ENCODE data around the gene MVK. TPM values are rescaled to one million over a fixed set of nuclear protein-coding genes. Genes with fewer than 3 reads are reported as not detected.

The MVK gene
- polyA plus RNA-seq, 3 donors: 1.1 to 3.8 (median 1.6) TPM

DNA sequence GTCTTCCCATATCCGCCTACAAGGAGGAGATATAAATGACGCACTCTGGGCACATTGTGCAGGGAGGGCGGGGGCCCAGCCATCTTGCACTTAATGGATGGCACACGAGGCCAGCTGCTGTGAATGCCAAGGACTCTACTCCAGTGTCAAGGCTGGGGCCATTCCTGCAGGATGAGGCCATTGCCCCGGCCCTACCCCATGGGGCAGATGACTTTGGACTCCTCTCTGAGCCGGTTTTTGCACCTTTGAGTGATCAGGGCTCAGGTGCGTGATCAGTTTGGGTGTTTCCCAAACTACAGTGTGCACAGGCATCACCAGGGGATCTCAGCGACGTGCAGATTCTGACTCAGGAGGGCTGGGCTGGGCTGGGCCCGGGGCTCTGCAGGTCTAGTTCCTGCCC, 16.4 kb upstream of the MVK start:
- H2AFZ ChIP-seq (ENCODE audit: insufficient read depth, low read depth, low read length, poor library complexity, severe bottlenecking): no peak overlapping the region
- H3K9me3 ChIP-seq (replicated peaks in 1 of 2; ENCODE audit: control insufficient read depth in 1 of 2, insufficient read depth in 1 of 2, low read length in 2 of 2): peaks cover 0 to 7% of the 10 kb centered on the region in 2 donors
- no peaks in the 10 kb centered on the region for H4K20me1 ChIP-seq (ENCODE audit: insufficient read depth, low read length)
- intact Hi-C loops (cut with micrococcal nuclease): no loop called here
- H3K4me2 ChIP-seq (replicated peaks; ENCODE audit: extremely low read depth, low read length, poor library complexity, severe bottlenecking): no peak overlapping the region
- no peaks in the 10 kb centered on the region for H3K4me1 Mint-ChIP-seq
- no peak overlapping the region for H3K9ac ChIP-seq (ENCODE audit: insufficient read depth, low read length, poor library complexity, severe bottlenecking)
- 94% methylated on average over 10 of the region's 10 CpGs for WGBS (ENCODE audit: insufficient coverage)
- no peaks in the 10 kb centered on the region for H3K27me3 ChIP-seq (ENCODE audit: control insufficient read depth in 2 of 2, insufficient read depth in 2 of 2, low read length in 2 of 2)
- H3K27me3 Mint-ChIP-seq (ENCODE audit: low read depth in 3 of 3): peaks cover 1 to 11% (median 5%) of the 10 kb centered on the region in 3 donors
- no peak overlapping the region for H3K4me3 ChIP-seq (replicated peaks in 1 of 3; ENCODE audit: low read depth in 2 of 3, low read length in 3 of 3)
- TF ChIP-seq, protein P1, sequence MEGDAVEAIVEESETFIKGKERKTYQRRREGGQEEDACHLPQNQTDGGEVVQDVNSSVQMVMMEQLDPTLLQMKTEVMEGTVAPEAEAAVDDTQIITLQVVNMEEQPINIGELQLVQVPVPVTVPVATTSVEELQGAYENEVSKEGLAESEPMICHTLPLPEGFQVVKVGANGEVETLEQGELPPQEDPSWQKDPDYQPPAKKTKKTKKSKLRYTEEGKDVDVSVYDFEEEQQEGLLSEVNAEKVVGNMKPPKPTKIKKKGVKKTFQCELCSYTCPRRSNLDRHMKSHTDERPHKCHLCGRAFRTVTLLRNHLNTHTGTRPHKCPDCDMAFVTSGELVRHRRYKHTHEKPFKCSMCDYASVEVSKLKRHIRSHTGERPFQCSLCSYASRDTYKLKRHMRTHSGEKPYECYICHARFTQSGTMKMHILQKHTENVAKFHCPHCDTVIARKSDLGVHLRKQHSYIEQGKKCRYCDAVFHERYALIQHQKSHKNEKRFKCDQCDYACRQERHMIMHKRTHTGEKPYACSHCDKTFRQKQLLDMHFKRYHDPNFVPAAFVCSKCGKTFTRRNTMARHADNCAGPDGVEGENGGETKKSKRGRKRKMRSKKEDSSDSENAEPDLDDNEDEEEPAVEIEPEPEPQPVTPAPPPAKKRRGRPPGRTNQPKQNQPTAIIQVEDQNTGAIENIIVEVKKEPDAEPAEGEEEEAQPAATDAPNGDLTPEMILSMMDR (IDR thresholded peaks at IDR 0.05): no peak
- no peak overlapping the region for H3K4me3 Mint-ChIP-seq
- no peak overlapping the region for H3K27ac ChIP-seq (ENCODE audit: low read depth in 1 of 2, low read length in 2 of 2)
- no peaks in the 10 kb centered on the region for H3K4me1 ChIP-seq (ENCODE audit: control insufficient read depth in 1 of 2, insufficient read depth in 2 of 2, low read length in 2 of 2)
- H3K27ac Mint-ChIP-seq: no peak overlapping the region
- peaks cover 7 to 8% of the 10 kb centered on the region in 2 donors for H3K36me3 Mint-ChIP-seq
- no peak for DNase-seq
- no peaks in the 10 kb centered on the region for H3K79me2 ChIP-seq (ENCODE audit: insufficient read depth, low read length)
- no peaks in the 10 kb centered on the region for H3K36me3 ChIP-seq (replicated peaks in 1 of 2; ENCODE audit: control insufficient read depth in 1 of 2, insufficient read depth in 2 of 2, low read length in 2 of 2)
- H3K9me3 Mint-ChIP-seq: peaks cover 4 to 7% (median 5%) of the 10 kb centered on the region in 7 donors

DNA sequence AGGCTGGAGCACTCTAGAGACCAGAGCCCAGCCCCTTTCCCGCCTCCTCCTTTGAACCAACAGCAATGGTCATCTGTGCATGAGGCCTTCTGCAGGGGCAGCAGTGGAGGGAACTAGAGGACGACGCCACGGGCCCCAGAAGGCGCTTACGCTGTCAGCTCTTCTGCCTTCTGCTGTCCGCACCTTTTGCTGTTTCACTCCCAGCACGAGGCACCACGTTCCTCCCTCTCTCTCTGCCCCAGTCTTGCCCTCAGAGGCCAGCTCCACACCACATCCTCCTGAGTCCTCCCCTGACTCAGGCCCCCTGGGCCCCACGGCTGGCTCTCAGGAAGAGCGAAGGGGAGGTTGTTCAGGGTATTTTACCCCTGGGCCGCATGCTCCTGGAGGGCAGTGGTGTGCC, 15.8 kb upstream of the MVK start:
- Mint-ChIP-seq H3K4me1 (no peaks in the 10 kb centered on the region), H3K27me3 (ENCODE audit: low read depth in 3 of 3) (peaks cover 0 to 11% (median 5%) of the 10 kb centered on the region in 3 donors), H3K9me3 (peaks cover 8 to 12% (median 11%) of the 10 kb centered on the region in 7 donors), H3K36me3 (peaks cover 11 to 12% of the 10 kb centered on the region in 2 donors), H3K27ac (no peak overlapping the region), H3K4me3 (no peak overlapping the region)
- Histone ChIP-seq H3K27ac (ENCODE audit: low read depth in 1 of 2, low read length in 2 of 2) (no peak overlapping the region), H3K36me3 (replicated peaks in 1 of 2; ENCODE audit: control insufficient read depth in 1 of 2, insufficient read depth in 2 of 2, low read length in 2 of 2) (no peaks in the 10 kb centered on the region), H3K27me3 (ENCODE audit: control insufficient read depth in 2 of 2, insufficient read depth in 2 of 2, low read length in 2 of 2) (no peaks in the 10 kb centered on the region), H3K4me2 (replicated peaks; ENCODE audit: extremely low read depth, low read length, poor library complexity, severe bottlenecking) (no peak overlapping the region), H3K9ac (ENCODE audit: insufficient read depth, low read length, poor library complexity, severe bottlenecking) (no peak overlapping the region), H3K4me1 (ENCODE audit: control insufficient read depth in 1 of 2, insufficient read depth in 2 of 2, low read length in 2 of 2) (no peaks in the 10 kb centered on the region), H3K79me2 (ENCODE audit: insufficient read depth, low read length) (no peaks in the 10 kb centered on the region), H3K4me3 (replicated peaks in 1 of 3; ENCODE audit: low read depth in 2 of 3, low read length in 3 of 3) (no peak overlapping the region), H4K20me1 (ENCODE audit: insufficient read depth, low read length) (no peaks in the 10 kb centered on the region), H2AFZ (ENCODE audit: insufficient read depth, low read depth, low read length, poor library complexity, severe bottlenecking) (no peak overlapping the region), H3K9me3 (replicated peaks in 1 of 2; ENCODE audit: control insufficient read depth in 1 of 2, insufficient read depth in 1 of 2, low read length in 2 of 2) (peaks cover 0 to 13% of the 10 kb centered on the region in 2 donors)
- WGBS (ENCODE audit: insufficient coverage): 85% methylated on average over 6 of the region's 12 CpGs
- TF ChIP-seq, protein P1 (IDR thresholded peaks at IDR 0.05): no peak
- intact Hi-C loops (cut with micrococcal nuclease): no loop called here
- no peak for DNase-seq

Measured in CD14-positive monocyte (primary cell).